Coronary artery (tissue), 2 donors: ENCODE data around the gene DRAP1.
"Not testable (repeated sequence)": the region's sequence is repeated elsewhere in the genome, so short reads cannot be mapped to it uniquely, and the experiment has no call there.

Experiments
- DNase-seq: peaks from one replicate; pipeline ENCODE4 v3.0.0-alpha.2; 2017; ENCODE audit warnings: low spot score
- H3K27ac ChIP-seq, 2 donors: fragments of 200-600 bp; sonication (generic); one replicate each; pipeline ENCODE4 v1.5.1; 2016 to 2019
- H3K4me3 ChIP-seq: fragments of 200-600 bp; sonication (generic); 2 replicates; pipeline ENCODE4 v1.5.1; 2016; ENCODE audit warnings: mild to moderate bottlenecking, moderate library complexity
- TF ChIP-seq, protein P1 (sequence below): fragments of 200-600 bp; sonication (generic); IDR thresholded peaks from one replicate; pipeline ENCODE4 v1.5.1; 2019; ENCODE audit warnings: antibody characterized with exemption

The DRAP1 gene

DNA sequence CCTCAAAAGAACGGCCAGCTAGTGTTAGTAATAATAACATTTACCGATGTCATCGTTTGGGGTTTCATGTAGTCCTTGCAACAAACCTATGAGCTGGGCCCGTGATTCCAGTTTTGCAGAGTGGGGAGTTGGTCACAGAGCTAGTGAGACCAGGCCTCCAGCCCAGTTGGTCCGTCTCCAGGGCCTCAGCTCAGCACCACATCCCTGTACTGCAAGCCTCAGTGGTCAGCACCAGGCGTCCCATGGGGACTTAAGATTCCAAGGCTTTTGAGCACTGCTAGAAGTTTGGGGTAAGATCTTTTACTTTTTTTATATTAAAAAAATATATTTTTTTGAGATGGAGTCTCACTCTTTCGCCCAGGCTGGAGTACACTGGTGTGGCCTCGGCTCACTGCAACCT is 25.0 kb downstream of the DRAP1 start:
- Histone ChIP-seq H3K27ac (no peak overlapping the region), H3K4me3 (no peak overlapping the region)
- TF ChIP-seq, protein P1, sequence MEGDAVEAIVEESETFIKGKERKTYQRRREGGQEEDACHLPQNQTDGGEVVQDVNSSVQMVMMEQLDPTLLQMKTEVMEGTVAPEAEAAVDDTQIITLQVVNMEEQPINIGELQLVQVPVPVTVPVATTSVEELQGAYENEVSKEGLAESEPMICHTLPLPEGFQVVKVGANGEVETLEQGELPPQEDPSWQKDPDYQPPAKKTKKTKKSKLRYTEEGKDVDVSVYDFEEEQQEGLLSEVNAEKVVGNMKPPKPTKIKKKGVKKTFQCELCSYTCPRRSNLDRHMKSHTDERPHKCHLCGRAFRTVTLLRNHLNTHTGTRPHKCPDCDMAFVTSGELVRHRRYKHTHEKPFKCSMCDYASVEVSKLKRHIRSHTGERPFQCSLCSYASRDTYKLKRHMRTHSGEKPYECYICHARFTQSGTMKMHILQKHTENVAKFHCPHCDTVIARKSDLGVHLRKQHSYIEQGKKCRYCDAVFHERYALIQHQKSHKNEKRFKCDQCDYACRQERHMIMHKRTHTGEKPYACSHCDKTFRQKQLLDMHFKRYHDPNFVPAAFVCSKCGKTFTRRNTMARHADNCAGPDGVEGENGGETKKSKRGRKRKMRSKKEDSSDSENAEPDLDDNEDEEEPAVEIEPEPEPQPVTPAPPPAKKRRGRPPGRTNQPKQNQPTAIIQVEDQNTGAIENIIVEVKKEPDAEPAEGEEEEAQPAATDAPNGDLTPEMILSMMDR: no peak
- DNase-seq: no peak

DNA sequence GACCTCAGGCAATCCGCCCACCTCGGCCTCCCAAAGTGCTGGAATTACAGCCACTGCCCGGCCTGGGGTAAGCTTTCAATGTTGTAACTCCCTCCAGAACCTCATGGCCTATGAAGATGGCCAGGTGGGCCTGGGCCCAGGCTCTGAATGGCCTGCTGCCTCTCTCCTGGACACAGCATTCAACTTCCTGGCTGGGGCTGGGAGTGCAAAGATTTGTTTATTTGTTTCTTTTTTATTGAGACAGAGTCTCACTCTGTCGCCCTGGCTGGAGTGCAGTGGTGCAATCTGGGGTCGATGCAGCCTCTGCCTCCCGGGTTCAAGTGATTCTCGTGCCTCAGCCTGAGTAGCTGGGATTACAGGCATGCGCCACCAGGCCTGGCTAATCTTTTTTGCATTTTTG is 25.5 kb downstream of the DRAP1 start:
- no peak overlapping the region for H3K27ac ChIP-seq
- H3K4me3 ChIP-seq: no peak overlapping the region
- no peak for DNase-seq
- TF ChIP-seq, protein P1: no peak

- TF ChIP-seq, protein P1: no peak
- no peak for DNase-seq
- Histone ChIP-seq H3K27ac (no peak within 1 kb of the TSS), H3K4me3 (no peak within 1 kb of the TSS)
Observed at GRCh38 chr11:65945430-65945911, 26.2 kb downstream of the DRAP1 start, which contains the start of gene TSGA10IP. Gene TSGA10IP (plus strand): TSS chr11:65945480. CDS start chr11:65945676, 196 bp downstream.

DNA sequence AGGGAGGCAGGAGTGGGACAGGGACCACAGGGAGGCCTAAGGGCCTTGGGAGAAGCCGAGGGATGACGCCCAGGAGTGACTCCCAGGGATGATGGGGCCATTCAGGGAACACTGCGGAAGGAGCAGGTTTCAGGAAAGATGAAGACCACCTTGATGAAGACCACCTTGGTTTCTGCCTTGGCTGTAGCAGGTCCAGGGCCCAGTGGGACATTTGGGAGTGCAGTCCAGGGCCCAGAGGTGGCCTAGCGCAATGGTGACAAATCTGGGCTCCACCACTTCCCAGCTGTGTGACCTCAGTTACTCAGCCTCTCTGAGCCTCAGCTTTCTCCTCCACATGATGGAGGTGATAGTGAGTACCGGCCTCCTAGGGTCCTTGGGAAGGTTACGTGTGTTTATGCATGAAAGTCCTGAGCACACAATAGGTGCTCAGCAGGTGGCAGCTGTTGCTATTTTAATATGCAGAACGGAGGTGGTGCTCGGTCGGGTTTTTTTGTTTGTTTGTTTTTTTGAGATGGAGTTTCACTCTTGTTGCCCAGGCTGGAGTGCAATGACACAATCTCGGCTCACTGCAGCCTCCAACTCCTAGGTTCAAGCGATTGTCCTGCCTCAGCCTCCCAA is 26.8 kb downstream of the DRAP1 start:
- no peak for DNase-seq
- H3K4me3 ChIP-seq: no peak overlapping the region
- H3K27ac ChIP-seq: no peak overlapping the region
- TF ChIP-seq, protein P1: no peak

DNA sequence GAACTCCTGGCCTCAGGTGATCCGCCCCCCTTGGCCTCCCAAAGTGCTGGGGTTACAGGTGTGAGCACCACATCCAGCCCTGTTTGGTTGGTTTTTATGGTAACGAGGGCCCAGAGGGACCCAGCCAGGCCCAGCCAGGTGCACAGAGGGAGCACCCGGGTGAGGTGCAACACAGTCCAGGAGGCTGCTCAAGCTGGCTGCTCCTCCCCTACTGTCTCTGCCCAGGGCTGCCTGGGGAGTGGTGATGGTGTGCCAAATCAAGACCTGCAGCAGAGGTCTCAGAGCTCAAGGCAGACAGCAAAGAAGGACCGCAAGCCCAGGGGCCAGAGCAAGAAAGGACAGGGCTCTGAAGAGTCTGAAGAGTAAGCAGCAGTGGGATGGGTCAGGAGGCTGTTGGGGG is 27.4 kb downstream of the DRAP1 start:
- Histone ChIP-seq H3K4me3 (no peak overlapping the region), H3K27ac (no peak overlapping the region)
- TF ChIP-seq, protein P1: no peak
- no peak for DNase-seq

DNA sequence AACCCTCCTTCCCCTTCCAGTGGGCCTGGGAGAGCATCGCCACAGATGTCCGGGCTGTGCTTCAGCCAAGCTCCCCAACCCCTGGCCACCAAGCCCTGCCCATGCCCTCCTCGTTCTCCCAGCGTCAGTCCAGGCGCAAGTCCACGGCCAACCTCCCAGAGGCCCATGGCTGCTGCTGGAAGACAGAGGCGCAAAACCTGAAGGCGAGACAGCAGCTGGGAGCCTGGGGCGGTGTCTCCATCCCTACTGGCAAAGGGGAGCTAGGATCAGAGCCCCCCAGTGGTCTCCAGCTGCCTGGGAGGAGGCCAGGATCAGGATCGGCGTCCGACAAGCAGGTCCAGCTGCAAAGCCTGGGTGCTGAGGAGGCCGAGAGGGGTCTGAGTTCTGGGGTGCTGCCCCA is 27.9 kb downstream of the DRAP1 start:
- no peak for DNase-seq
- Histone ChIP-seq H3K27ac (no peak overlapping the region), H3K4me3 (no peak overlapping the region)
- TF ChIP-seq, protein P1: no peak

GRCh38 chr11:65947603-65948125 is 28.4 kb downstream of the DRAP1 start:
- Histone ChIP-seq H3K4me3 (no peak overlapping the region), H3K27ac (no peak overlapping the region)
- TF ChIP-seq, protein P1: no peak
- DNase-seq: no peak

DNA sequence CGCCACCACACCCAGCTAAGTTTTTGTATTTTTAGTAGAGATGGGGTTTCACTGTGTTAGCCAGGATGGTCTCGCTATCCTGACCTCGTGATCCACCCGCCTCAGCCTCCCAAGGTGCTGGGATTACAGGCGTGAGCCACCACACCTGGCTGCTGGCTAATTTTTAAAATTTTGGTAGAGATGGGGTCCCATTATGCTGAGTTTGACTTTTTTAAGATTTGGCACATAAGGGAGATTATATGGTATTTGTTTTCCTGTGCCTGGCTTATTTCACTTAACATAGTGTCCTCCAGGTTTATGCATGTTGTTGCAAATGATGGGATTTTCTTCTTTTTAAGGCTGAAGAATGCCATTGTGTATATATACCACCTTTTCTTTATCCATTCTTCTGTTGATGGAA is 31.5 kb downstream of the DRAP1 start:
- H3K27ac ChIP-seq, H3K4me3 ChIP-seq, DNase-seq: not testable (repeated sequence)

DNA sequence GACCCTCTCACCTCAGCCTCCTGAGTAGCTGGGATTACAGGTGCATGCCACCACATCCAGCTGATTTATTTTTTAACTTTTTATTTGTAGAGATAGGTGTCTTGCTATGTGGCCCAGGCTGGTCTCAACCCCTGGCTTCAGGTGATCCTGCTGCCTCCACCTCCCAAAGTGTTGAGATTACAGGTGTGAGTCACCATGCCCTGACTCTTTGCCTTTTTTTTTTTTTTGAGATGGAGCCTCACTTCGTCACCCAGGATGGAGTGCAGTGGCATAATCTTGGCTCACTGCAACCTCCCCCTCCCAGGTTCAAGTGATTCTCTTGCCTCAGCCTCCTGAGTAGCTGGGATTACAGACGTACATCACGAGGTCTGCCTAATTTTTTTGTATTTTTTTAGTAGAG is 32.4 kb downstream of the DRAP1 start:
- H3K27ac ChIP-seq, H3K4me3 ChIP-seq, DNase-seq: not testable (repeated sequence)
